ENCODE data around the gene TNFRSF1B.

The TNFRSF1B gene

GRCh38 chr1:12141163-12141850, 25.5 kb upstream of the TNFRSF1B start:
- no peaks in the 10 kb centered on the region for H3K27me3 ChIP-seq
- no peak for TF ChIP-seq Cebpa-rat (IDR thresholded peaks at IDR 0.05)
- no peaks in the 10 kb centered on the region for H4K20me1 ChIP-seq
- no peaks in the 10 kb centered on the region for H3K9me3 ChIP-seq
- peaks cover 69% of the 10 kb centered on the region for H3K4me1 ChIP-seq
- no peak overlapping the region for H3K4me3 ChIP-seq
- H3K4me2 ChIP-seq, result no peak overlapping the region
- H3K27ac ChIP-seq, result peak overlapping the region; percentile 62; the same call in 1 of the 2 replicates
- H3K36me3 ChIP-seq, result no peaks in the 10 kb centered on the region
- H3K9ac ChIP-seq, result no peak overlapping the region

GRCh38 chr1:12142141-12142823, 24.5 kb upstream of the TNFRSF1B start:
- H3K4me3 ChIP-seq, result no peak overlapping the region
- H3K27ac ChIP-seq, result peak overlapping the region; percentile 62
- H3K4me1 ChIP-seq, result peaks cover 79% of the 10 kb centered on the region
- H3K36me3 ChIP-seq, result no peaks in the 10 kb centered on the region
- peak overlapping the region; percentile 64 for H3K4me2 ChIP-seq
- H3K27me3 ChIP-seq, result no peaks in the 10 kb centered on the region
- no peaks in the 10 kb centered on the region for H4K20me1 ChIP-seq
- H3K9me3 ChIP-seq, result no peaks in the 10 kb centered on the region
- peak overlapping the region; percentile 39; the same call in 1 of the 2 replicates for H3K9ac ChIP-seq
- TF ChIP-seq Cebpa-rat (IDR thresholded peaks at IDR 0.05), result no peak

GRCh38 chr1:12142891-12143630, 23.7 kb upstream of the TNFRSF1B start:
- H3K27me3 ChIP-seq, result no peaks in the 10 kb centered on the region
- H3K9me3 ChIP-seq, result no peaks in the 10 kb centered on the region
- H3K4me2 ChIP-seq, result peak overlapping the region; percentile 64
- no peaks in the 10 kb centered on the region for H4K20me1 ChIP-seq
- peak overlapping the region; percentile 39 for H3K9ac ChIP-seq
- H3K36me3 ChIP-seq, result no peaks in the 10 kb centered on the region
- no peak overlapping the region for H3K4me3 ChIP-seq
- peaks cover 82% of the 10 kb centered on the region for H3K4me1 ChIP-seq
- no peak for TF ChIP-seq Cebpa-rat (IDR thresholded peaks at IDR 0.05)
- H3K27ac ChIP-seq, result peak overlapping the region; percentile 62

GRCh38 chr1:12143631-12144155, 23.1 kb upstream of the TNFRSF1B start:
- Histone ChIP-seq H3K27ac (peak overlapping the region; percentile 62), H3K4me2 (peak overlapping the region; percentile 64), H4K20me1 (no peaks in the 10 kb centered on the region), H3K4me1 (peaks cover 83% of the 10 kb centered on the region), H3K9me3 (no peaks in the 10 kb centered on the region), H3K4me3 (no peak overlapping the region), H3K27me3 (no peaks in the 10 kb centered on the region), H3K9ac (peak overlapping the region; percentile 15; the same call in 1 of the 2 replicates), H3K36me3 (no peaks in the 10 kb centered on the region)
- TF ChIP-seq Cebpa-rat (IDR thresholded peaks at IDR 0.05), result no peak

GRCh38 chr1:12144236-12144635, 22.6 kb upstream of the TNFRSF1B start:
- H3K9me3 ChIP-seq, result no peaks in the 10 kb centered on the region
- no peaks in the 10 kb centered on the region for H3K36me3 ChIP-seq
- H3K27ac ChIP-seq, result peak overlapping the region; percentile 62
- no peak overlapping the region for H3K4me3 ChIP-seq
- H3K4me1 ChIP-seq, result peaks cover 88% of the 10 kb centered on the region
- peak overlapping the region; percentile 64 for H3K4me2 ChIP-seq
- H3K9ac ChIP-seq, result peak overlapping the region; percentile 15; the same call in 1 of the 2 replicates
- H3K27me3 ChIP-seq, result no peaks in the 10 kb centered on the region
- no peak for TF ChIP-seq Cebpa-rat (IDR thresholded peaks at IDR 0.05)
- H4K20me1 ChIP-seq, result no peaks in the 10 kb centered on the region

- Histone ChIP-seq H3K9ac (no peak overlapping the region), H3K4me3 (no peak overlapping the region), H3K4me2 (peak overlapping the region; percentile 64), H3K27ac (peak overlapping the region; percentile 62), H3K36me3 (no peaks in the 10 kb centered on the region), H3K27me3 (no peaks in the 10 kb centered on the region), H3K4me1 (peaks cover 89% of the 10 kb centered on the region), H3K9me3 (peaks cover 4% of the 10 kb centered on the region; the same call in 1 of the 2 replicates), H4K20me1 (no peaks in the 10 kb centered on the region)
- TF ChIP-seq Cebpa-rat (IDR thresholded peaks at IDR 0.05), result no peak
Observed at GRCh38 chr1:12144969-12145368, 21.8 kb upstream of the TNFRSF1B start.

GRCh38 chr1:12145616-12146342, 21.0 kb upstream of the TNFRSF1B start:
- Histone ChIP-seq H3K4me3 (no peak overlapping the region), H3K4me2 (peak overlapping the region; percentile 64; the same call in 1 of the 2 replicates), H3K4me1 (peaks cover 91% of the 10 kb centered on the region), H3K36me3 (no peaks in the 10 kb centered on the region), H3K27me3 (no peaks in the 10 kb centered on the region), H3K9me3 (peaks cover 4% of the 10 kb centered on the region; the same call in 1 of the 2 replicates), H3K9ac (no peak overlapping the region), H4K20me1 (no peaks in the 10 kb centered on the region), H3K27ac (peak overlapping the region; percentile 62)
- no peak for TF ChIP-seq Cebpa-rat (IDR thresholded peaks at IDR 0.05)

- H3K36me3 ChIP-seq, result no peaks in the 10 kb centered on the region
- H4K20me1 ChIP-seq, result no peaks in the 10 kb centered on the region
- peaks cover 99% of the 10 kb centered on the region for H3K4me1 ChIP-seq
- no peaks in the 10 kb centered on the region for H3K27me3 ChIP-seq
- H3K9ac ChIP-seq, result no peak overlapping the region
- peak overlapping the region; percentile 62 for H3K27ac ChIP-seq
- no peak overlapping the region for H3K4me3 ChIP-seq
- peak overlapping the region; percentile 71 for H3K4me2 ChIP-seq
- peaks cover 4% of the 10 kb centered on the region; the same call in 1 of the 2 replicates for H3K9me3 ChIP-seq
- no peak for TF ChIP-seq Cebpa-rat (IDR thresholded peaks at IDR 0.05)
Observed at GRCh38 chr1:12146343-12147112, 20.3 kb upstream of the TNFRSF1B start.

Measured in BLaER1 (cell line).